Uterus (tissue), 2 donors: Measurements from ENCODE around the gene REEP3.

Source experiments
- POLR2A ChIP-seq, 2 donors: fragments of 450-650 bp; IDR thresholded peaks; one replicate each; pipeline ENCODE4 v1.6.1; 2016; ENCODE audit warnings: antibody characterized with exemption in 2 of 2, mild to moderate bottlenecking in 1 of 2, moderate library complexity in 1 of 2
- TF ChIP-seq, protein P1 (sequence below), 4 experiments: fragments of 200-600 bp in 2 of 4; fragments of 450-650 bp in 2 of 4; sonication (generic) in 2 of 4; IDR thresholded peaks; one replicate each; pipeline ENCODE4 v1.5.1; 2016 to 2019; ENCODE audit warnings: antibody characterized with exemption in 4 of 4, mild to moderate bottlenecking in 2 of 4, moderate library complexity in 1 of 4

DNA sequence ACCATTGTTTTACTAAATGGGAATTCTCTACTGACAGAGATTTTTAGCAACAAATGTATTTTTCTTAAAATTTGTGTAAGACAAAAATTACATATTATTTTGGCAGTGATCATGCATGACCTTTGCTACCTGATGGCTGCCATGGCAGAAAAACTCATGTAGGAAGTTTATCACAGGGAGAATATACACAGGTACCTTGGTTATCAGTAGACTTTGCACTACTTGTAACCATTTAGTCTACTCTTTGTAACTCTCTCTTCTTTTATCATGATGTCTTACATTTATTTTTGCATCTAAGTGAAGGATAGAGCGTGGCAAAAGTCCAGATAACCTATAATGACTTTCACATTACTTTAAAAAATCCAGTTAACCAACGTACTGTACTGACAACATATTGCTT lies 34.1 kb downstream of the REEP3 start:
- TF ChIP-seq, protein P1, sequence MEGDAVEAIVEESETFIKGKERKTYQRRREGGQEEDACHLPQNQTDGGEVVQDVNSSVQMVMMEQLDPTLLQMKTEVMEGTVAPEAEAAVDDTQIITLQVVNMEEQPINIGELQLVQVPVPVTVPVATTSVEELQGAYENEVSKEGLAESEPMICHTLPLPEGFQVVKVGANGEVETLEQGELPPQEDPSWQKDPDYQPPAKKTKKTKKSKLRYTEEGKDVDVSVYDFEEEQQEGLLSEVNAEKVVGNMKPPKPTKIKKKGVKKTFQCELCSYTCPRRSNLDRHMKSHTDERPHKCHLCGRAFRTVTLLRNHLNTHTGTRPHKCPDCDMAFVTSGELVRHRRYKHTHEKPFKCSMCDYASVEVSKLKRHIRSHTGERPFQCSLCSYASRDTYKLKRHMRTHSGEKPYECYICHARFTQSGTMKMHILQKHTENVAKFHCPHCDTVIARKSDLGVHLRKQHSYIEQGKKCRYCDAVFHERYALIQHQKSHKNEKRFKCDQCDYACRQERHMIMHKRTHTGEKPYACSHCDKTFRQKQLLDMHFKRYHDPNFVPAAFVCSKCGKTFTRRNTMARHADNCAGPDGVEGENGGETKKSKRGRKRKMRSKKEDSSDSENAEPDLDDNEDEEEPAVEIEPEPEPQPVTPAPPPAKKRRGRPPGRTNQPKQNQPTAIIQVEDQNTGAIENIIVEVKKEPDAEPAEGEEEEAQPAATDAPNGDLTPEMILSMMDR (IDR thresholded peaks at IDR 0.05) = no peak
- TF ChIP-seq POLR2A (IDR thresholded peaks at IDR 0.05) = no peak
